Stimulated activated naive B cell treated with anti-CD40 and anti-IgM and Interleukin-4, amounts not matched to agents 10 μg/mL and 1 μg/mL and 100 μg/mL, for 72 hours (primary cell): ENCODE results near the gene PTPN7.
"Not testable (repeated sequence)": the region's sequence is repeated elsewhere in the genome, so short reads cannot be mapped to it uniquely, and the experiment has no call there.

Experiments
- ATAC-seq, 2 donors: fragments of 150-1000 bp; cut with Tn5 transposase; replicated peaks; 2 replicates each; pipeline ENCODE4 v1.10.0; 2021; ENCODE audit warnings: moderate library complexity in 1 of 2
- DNase-seq: peaks from one replicate; pipeline ENCODE4 v3.0.0; 2021
- H3K27ac Mint-ChIP-seq: one replicate; pipeline ENCODE4 v1.8.0; 2022; ENCODE audit warnings: mild to moderate bottlenecking, mixed read lengths
- H3K27me3 Mint-ChIP-seq, 2 donors: one replicate each; pipeline ENCODE4 v1.8.0; 2022; ENCODE audit warnings: mixed read lengths in 2 of 2
- H3K36me3 Mint-ChIP-seq, 2 donors: one replicate each; pipeline ENCODE4 v1.8.0; 2022; ENCODE audit warnings: mixed read lengths in 2 of 2, mild to moderate bottlenecking in 1 of 2
- H3K4me1 Mint-ChIP-seq, 2 donors: one replicate each; pipeline ENCODE4 v1.8.0; 2022; ENCODE audit warnings: mixed read lengths in 2 of 2, mild to moderate bottlenecking in 1 of 2
- H3K4me3 Mint-ChIP-seq, 2 donors: one replicate each; pipeline ENCODE4 v1.8.0; 2022; ENCODE audit warnings: mild to moderate bottlenecking in 2 of 2, mixed read lengths in 2 of 2, moderate library complexity in 1 of 2
- H3K9me3 Mint-ChIP-seq, 2 donors: one replicate each; pipeline ENCODE4 v1.8.0; 2022; ENCODE audit warnings: mixed read lengths in 2 of 2, mild to moderate bottlenecking in 1 of 2

Gene PTPN7

DNA sequence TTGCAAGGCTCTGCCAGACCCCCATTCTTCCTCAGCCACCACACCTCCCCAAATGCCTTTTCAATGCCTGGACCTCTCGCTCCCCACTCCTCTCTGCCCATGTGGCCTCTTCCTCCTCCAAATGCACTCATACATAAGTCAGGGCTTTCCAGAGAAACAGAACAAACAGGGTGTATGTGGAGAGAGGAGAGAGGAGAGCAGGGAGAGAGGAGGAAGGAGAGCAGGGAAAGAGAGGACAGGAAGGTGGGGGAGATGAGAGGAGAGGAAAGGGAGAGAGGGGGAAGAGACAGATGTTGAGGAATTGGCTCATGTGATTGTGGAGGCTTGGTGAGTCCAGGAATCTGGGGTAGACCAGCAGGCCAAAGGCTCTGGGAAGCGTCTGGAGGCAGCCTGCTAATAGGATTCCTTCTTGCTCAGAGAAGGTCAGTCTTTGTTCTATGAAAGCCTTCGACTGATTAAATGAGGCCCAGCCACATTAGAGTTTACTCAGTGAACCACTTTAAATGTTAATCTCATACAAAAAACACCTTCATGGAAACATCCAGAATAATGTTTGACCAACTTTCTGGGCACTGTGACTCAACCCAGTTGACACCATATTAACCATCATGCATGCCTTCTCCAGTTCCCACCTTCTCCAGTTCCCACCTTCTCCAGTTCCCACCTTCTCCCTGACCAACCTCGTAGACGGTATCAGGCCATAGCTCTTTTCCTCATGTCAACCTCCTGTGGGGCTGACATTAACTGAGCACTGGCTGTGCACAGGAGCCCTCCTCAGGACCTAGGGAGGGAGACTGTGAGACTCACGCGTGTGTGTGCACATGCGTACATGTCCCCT lies 21.9 kb upstream of the PTPN7 start:
- H3K27ac Mint-ChIP-seq, result peak overlapping the region; percentile 0
- no peaks in the 10 kb centered on the region for H3K9me3 Mint-ChIP-seq
- no peak overlapping the region for H3K4me3 Mint-ChIP-seq
- DNase-seq (no peak), ATAC-seq (no peak)
- H3K4me1 Mint-ChIP-seq, result peaks cover 11 to 27% of the 10 kb centered on the region in 2 donors
- H3K27me3 Mint-ChIP-seq, result peaks cover 46 to 57% of the 10 kb centered on the region in 2 donors
- no peaks in the 10 kb centered on the region for H3K36me3 Mint-ChIP-seq

- peaks cover 39 to 56% of the 10 kb centered on the region in 2 donors for H3K27me3 Mint-ChIP-seq
- H3K4me3 Mint-ChIP-seq, result no peak overlapping the region
- peak overlapping the region; percentile 0 for H3K27ac Mint-ChIP-seq
- no peak for DNase-seq
- no peaks in the 10 kb centered on the region for H3K9me3 Mint-ChIP-seq
- peaks cover 11 to 27% of the 10 kb centered on the region in 2 donors for H3K4me1 Mint-ChIP-seq
- no peaks in the 10 kb centered on the region for H3K36me3 Mint-ChIP-seq
- no peak for ATAC-seq
Observed at GRCh38 chr1:202181586-202181985, 21.2 kb upstream of the PTPN7 start.

DNA sequence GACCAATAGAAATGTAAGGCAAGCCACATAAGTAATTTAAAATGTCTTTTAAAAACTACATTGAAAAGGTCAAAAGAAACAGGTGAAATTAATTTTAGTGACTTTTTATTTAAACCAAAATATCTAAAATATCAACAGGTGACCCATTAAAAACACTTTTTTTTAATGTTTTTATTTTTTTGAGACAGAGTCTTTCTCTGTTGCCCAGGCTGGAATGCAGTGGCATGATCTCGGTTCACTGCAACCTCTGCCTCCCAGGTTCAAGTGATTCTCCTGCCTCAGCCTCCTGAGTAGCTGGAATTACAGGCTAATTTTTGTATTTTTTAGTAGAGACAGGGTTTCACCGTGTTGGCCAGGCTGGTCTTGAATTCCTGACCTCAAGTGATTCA lies 20.3 kb upstream of the PTPN7 start:
- Mint-ChIP-seq H3K4me1 (peaks cover 11 to 27% of the 10 kb centered on the region in 2 donors), H3K27me3 (peaks cover 36 to 48% of the 10 kb centered on the region in 2 donors)
- not testable (repeated sequence) for ATAC-seq, DNase-seq, H3K36me3 Mint-ChIP-seq, H3K27ac Mint-ChIP-seq, H3K9me3 Mint-ChIP-seq, H3K4me3 Mint-ChIP-seq

GRCh38 chr1:202179828-202180750 lies 19.7 kb upstream of the PTPN7 start:
- DNase-seq (no peak), ATAC-seq (peak; percentile 15 to 80)
- H3K4me3 Mint-ChIP-seq, result peak overlapping the region; percentile 6 to 64
- H3K9me3 Mint-ChIP-seq, result no peaks in the 10 kb centered on the region
- no peak overlapping the region for H3K27ac Mint-ChIP-seq
- H3K4me1 Mint-ChIP-seq, result peaks cover 11 to 27% of the 10 kb centered on the region in 2 donors
- peaks cover 30 to 41% of the 10 kb centered on the region in 2 donors for H3K27me3 Mint-ChIP-seq
- no peaks in the 10 kb centered on the region for H3K36me3 Mint-ChIP-seq

DNA sequence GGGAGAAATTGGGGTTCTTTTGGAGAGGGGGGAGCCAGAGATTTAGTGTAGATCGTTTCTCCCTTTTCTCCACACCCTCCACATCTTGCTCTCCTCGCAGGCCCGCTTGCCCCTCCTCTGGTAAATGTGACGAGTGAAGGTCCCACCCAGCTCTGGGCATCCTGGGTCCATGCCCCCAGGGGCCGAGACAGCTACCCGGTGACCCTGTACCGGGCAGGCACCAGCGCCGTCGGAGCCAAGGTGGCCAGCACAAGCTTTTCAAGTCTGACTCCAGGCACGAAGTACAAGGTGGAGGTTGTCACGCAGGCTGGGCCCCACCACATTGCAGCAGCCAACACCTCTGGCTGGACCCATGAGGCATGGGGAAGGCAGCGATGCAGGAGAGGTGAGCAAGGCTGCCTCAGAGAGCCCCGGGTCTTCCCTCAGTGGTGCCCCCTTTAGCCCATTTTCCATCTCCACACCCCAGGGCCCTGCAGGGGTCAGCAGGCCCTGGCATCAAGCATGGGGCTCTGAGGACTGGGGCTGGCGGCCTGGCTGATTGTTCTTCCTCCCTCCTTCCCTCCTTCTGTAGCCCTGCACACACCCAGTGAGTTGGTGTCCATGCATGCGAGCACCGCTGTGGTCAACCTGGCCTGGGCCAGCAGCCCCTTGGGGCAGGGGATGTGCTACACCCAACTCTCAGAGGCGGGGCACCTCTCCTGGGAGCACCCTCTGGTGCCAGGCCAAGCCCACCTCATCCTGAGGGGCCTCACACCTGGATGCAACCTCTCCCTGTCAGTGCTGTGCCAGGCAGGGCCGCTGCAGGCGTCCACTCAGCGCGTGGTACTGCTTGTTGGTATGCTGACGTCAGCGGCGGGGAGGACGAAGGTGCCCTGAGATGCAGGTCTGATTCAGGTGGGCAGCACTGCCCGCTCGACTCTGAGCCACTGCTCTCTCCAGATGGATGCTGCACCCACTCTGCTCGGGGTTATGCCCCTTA lies 16.8 kb upstream of the PTPN7 start:
- Mint-ChIP-seq H3K27ac (no peak overlapping the region), H3K36me3 (no peaks in the 10 kb centered on the region), H3K4me3 (no peak overlapping the region), H3K4me1 (peaks cover 3 to 16% of the 10 kb centered on the region in 2 donors), H3K9me3 (no peaks in the 10 kb centered on the region), H3K27me3 (peaks cover 8 to 15% of the 10 kb centered on the region in 2 donors)
- no peak for DNase-seq
- ATAC-seq, result no peak

GRCh38 chr1:202173993-202174392 lies 13.6 kb upstream of the PTPN7 start:
- no peak overlapping the region for H3K4me3 Mint-ChIP-seq
- no peak for ATAC-seq
- H3K27me3 Mint-ChIP-seq, result peaks cover 5 to 9% of the 10 kb centered on the region in 2 donors

DNA sequence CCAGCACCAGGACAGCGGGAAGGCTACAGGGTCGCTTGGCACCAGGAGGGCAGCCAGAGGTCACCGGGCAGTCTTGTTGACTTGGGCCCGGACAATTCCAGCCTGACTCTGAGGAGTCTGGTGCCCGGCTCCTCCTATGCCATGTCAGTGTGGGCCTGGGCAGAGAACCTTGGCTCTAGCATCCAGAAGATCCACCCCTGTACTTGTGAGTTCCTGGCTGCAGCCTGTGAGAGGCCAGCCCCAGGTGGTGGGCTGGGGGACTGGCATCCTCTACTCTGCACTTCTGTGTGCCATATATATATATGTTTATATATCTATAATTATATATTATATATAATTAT lies 11.6 kb upstream of the PTPN7 start:
- H3K27ac Mint-ChIP-seq, result no peak overlapping the region
- no peaks in the 10 kb centered on the region for H3K9me3 Mint-ChIP-seq
- no peak overlapping the region for H3K4me3 Mint-ChIP-seq
- no peaks in the 10 kb centered on the region for H3K36me3 Mint-ChIP-seq
- H3K27me3 Mint-ChIP-seq, result peaks cover 10 to 19% of the 10 kb centered on the region in 2 donors
- DNase-seq (no peak), ATAC-seq (peak; percentile 61 to 62)
- H3K4me1 Mint-ChIP-seq, result peaks cover 0 to 4% of the 10 kb centered on the region in 2 donors

More at GRCh38 chr1:202173993-202174392, 13.6 kb upstream of the PTPN7 start:
- H3K36me3 Mint-ChIP-seq, result no peaks in the 10 kb centered on the region
- H3K4me1 Mint-ChIP-seq, result peaks cover under 1 to 1% of the 10 kb centered on the region in 2 donors
- no peak for DNase-seq
- H3K9me3 Mint-ChIP-seq, result no peaks in the 10 kb centered on the region
- H3K27ac Mint-ChIP-seq, result no peak overlapping the region

- ATAC-seq, result peak; percentile 10 to 20
- H3K4me3 Mint-ChIP-seq, result no peak overlapping the region
- H3K4me1 Mint-ChIP-seq, result peaks cover 3 to 10% of the 10 kb centered on the region in 2 donors
- H3K27ac Mint-ChIP-seq, result no peak overlapping the region
- no peaks in the 10 kb centered on the region for H3K36me3 Mint-ChIP-seq
- H3K9me3 Mint-ChIP-seq, result no peaks in the 10 kb centered on the region
- peaks cover 10 to 16% of the 10 kb centered on the region in 2 donors for H3K27me3 Mint-ChIP-seq
- no peak for DNase-seq
Observed at GRCh38 chr1:202171292-202172014, 11.1 kb upstream of the PTPN7 start.

- no peak for DNase-seq
Observed at GRCh38 chr1:202170726-202171125, 10.3 kb upstream of the PTPN7 start.

GRCh38 chr1:202168861-202169260 lies 8.5 kb upstream of the PTPN7 start:
- H3K36me3 Mint-ChIP-seq, result no peaks in the 10 kb centered on the region
- ATAC-seq, result no peak
- H3K4me1 Mint-ChIP-seq, result peaks cover 17 to 36% of the 10 kb centered on the region in 2 donors
- no peak overlapping the region for H3K27ac Mint-ChIP-seq
- H3K27me3 Mint-ChIP-seq, result peaks cover 10 to 16% of the 10 kb centered on the region in 2 donors
- no peaks in the 10 kb centered on the region for H3K9me3 Mint-ChIP-seq
- peak overlapping the region in 1 of 2 donors; percentile 20 for H3K4me3 Mint-ChIP-seq
- DNase-seq, result no peak

More at GRCh38 chr1:202170726-202171125, 10.3 kb upstream of the PTPN7 start:
- no peaks in the 10 kb centered on the region for H3K9me3 Mint-ChIP-seq
- H3K36me3 Mint-ChIP-seq, result no peaks in the 10 kb centered on the region
- H3K4me1 Mint-ChIP-seq, result peaks cover 6 to 17% of the 10 kb centered on the region in 2 donors
- H3K27me3 Mint-ChIP-seq, result peaks cover 10 to 16% of the 10 kb centered on the region in 2 donors
- no peak for ATAC-seq
- no peak overlapping the region for H3K27ac Mint-ChIP-seq
- H3K4me3 Mint-ChIP-seq, result no peak overlapping the region

- Mint-ChIP-seq H3K4me3 (no peak overlapping the region), H3K27me3 (peaks cover 10 to 16% of the 10 kb centered on the region in 2 donors), H3K9me3 (no peaks in the 10 kb centered on the region), H3K27ac (no peak overlapping the region), H3K4me1 (peaks cover 23 to 46% of the 10 kb centered on the region in 2 donors), H3K36me3 (no peaks in the 10 kb centered on the region)
- no peak for DNase-seq
- no peak for ATAC-seq
Observed at GRCh38 chr1:202167708-202168415, 7.5 kb upstream of the PTPN7 start.

DNA sequence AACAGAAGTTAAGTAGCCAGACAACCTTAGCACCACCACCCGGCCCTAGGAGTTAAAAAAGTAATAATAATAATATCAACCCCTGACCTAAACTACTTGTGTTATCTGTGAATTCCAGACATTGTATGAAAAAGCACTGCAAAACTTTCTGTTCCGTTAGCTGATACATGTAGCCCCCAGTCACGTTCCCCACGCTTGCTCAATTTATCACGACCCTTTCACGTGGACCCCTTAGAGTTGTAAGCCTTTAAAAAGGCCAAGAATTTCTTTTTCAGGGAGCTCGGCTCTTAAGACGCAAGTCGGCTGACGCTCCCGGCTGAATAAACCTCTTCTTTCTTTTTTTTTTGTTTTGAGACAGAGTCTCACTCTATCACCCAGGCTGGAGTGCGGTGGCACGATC lies 6.7 kb upstream of the PTPN7 start:
- not testable (repeated sequence) for H3K9me3 Mint-ChIP-seq, ATAC-seq, H3K27ac Mint-ChIP-seq, DNase-seq, H3K36me3 Mint-ChIP-seq, H3K4me3 Mint-ChIP-seq
- Mint-ChIP-seq H3K27me3 (peaks cover 10 to 16% of the 10 kb centered on the region in 2 donors), H3K4me1 (peaks cover 31 to 54% of the 10 kb centered on the region in 2 donors)
